Common myeloid progenitor, CD34-positive (primary cell): ENCODE data around the gene AGMO.
A peak's percentile ranks its signal among the peaks of the same experiment; 100 is the strongest.

Source experiments
- CTCF ChIA-PET: fragments of 350-600 bp; sonication (Branson Sonifier 250); formaldehyde crosslinking; loops from one replicate; lab custom pipeline; 2021; ENCODE audit warnings: antibody characterized with exemption; lab: Charles Lee
- POLR2A ChIA-PET: fragments of 350-600 bp; sonication (Branson Sonifier 250); formaldehyde crosslinking; loops from one replicate; lab custom pipeline; 2021; ENCODE audit warnings: antibody characterized with exemption; lab: Charles Lee
- DNase-seq, 3 donors: peaks; one replicate each; pipeline versions ENCODE4 v3.0.0 to v3.0.0-alpha.2; 2013
- H3K27ac ChIP-seq, 2 experiments: 1 replicate in 1 of 2; 2 replicates in 1 of 2; pipeline ENCODE4 v1.7.0; 2013; ENCODE audit warnings: inconsistent platforms in 2 of 2, low read length in 2 of 2, mild to moderate bottlenecking in 2 of 2, low read depth in 1 of 2, moderate library complexity in 1 of 2; ENCODE audit not compliant: severe bottlenecking in 2 of 2, insufficient read depth in 1 of 2, poor library complexity in 1 of 2
- H3K27me3 ChIP-seq, 5 experiments: replicated peaks in 2 of 5; 1 replicate in 3 of 5; 2 replicates in 2 of 5; pipeline versions ENCODE4 v1.6.1 to v1.7.0; 2013; ENCODE audit warnings: low read length in 4 of 5, mild to moderate bottlenecking in 2 of 5, moderate library complexity in 2 of 5, inconsistent platforms in 1 of 5; ENCODE audit not compliant: insufficient read depth in 5 of 5, control insufficient read depth in 4 of 5
- H3K36me3 ChIP-seq, 4 experiments: 1 replicate in 2 of 4; 2 replicates in 2 of 4; pipeline versions ENCODE4 v1.6.1 to v1.7.0; 2013; ENCODE audit warnings: low read length in 3 of 4, control low read depth in 1 of 4, mild to moderate bottlenecking in 1 of 4; ENCODE audit not compliant: control insufficient read depth in 4 of 4, insufficient read depth in 4 of 4
- H3K4me1 ChIP-seq, 4 experiments: 1 replicate in 3 of 4; 2 replicates in 1 of 4; pipeline versions ENCODE4 v1.6.1 to v1.7.1; 2013; ENCODE audit warnings: low read length in 3 of 4, mild to moderate bottlenecking in 3 of 4, control low read depth in 1 of 4, inconsistent platforms in 1 of 4, moderate library complexity in 1 of 4; ENCODE audit not compliant: control insufficient read depth in 4 of 4, insufficient read depth in 4 of 4; ENCODE audit errors: control extremely low read depth in 1 of 4
- H3K4me3 ChIP-seq, 7 experiments: 1 replicate in 4 of 7; 2 replicates in 3 of 7; pipeline versions ENCODE4 v1.5.1 to v1.7.0; 2013; ENCODE audit warnings: mild to moderate bottlenecking in 7 of 7, low read length in 6 of 7, moderate library complexity in 6 of 7, inconsistent platforms in 2 of 7, low read depth in 2 of 7, control low read depth in 1 of 7; ENCODE audit not compliant: insufficient read depth in 4 of 7, control insufficient read depth in 1 of 7; ENCODE audit errors: extremely low read depth in 1 of 7
- H3K9me3 ChIP-seq, 5 experiments: 1 replicate in 4 of 5; 2 replicates in 1 of 5; pipeline versions ENCODE4 v1.6.1 to v1.7.1; 2013; ENCODE audit warnings: low read length in 4 of 5, mild to moderate bottlenecking in 2 of 5, inconsistent platforms in 1 of 5, low read depth in 1 of 5, moderate library complexity in 1 of 5; ENCODE audit not compliant: control insufficient read depth in 4 of 5, insufficient read depth in 2 of 5; ENCODE audit errors: control extremely low read depth in 1 of 5
- WGBS: methylation state at CpG from one replicate; pipeline ENCODE4 v1.1.5; 2013; ENCODE audit not compliant: insufficient coverage; 5-methylcytosine and 5-hydroxymethylcytosine counted together

Gene AGMO

GRCh38 chr7:15367897-15368296 lies 193.9 kb downstream of the AGMO start:
- H3K27me3 ChIP-seq: no peaks in the 10 kb centered on the region
- H3K27ac ChIP-seq: no peak overlapping the region
- no peaks in the 10 kb centered on the region for H3K9me3 ChIP-seq
- no peak for DNase-seq
- no peak overlapping the region for H3K4me3 ChIP-seq
- 100% methylated on average over 2 of the region's 3 CpGs for WGBS
- H3K4me1 ChIP-seq: no peaks in the 10 kb centered on the region
- CTCF ChIA-PET: interaction anchor here (0.9 kb wide), 1 partner anchor 64 kb away, joined by 3 read pairs; no protein-coding TSS in a partner anchor
- POLR2A ChIA-PET: no interaction called here
- no peaks in the 10 kb centered on the region for H3K36me3 ChIP-seq

DNA sequence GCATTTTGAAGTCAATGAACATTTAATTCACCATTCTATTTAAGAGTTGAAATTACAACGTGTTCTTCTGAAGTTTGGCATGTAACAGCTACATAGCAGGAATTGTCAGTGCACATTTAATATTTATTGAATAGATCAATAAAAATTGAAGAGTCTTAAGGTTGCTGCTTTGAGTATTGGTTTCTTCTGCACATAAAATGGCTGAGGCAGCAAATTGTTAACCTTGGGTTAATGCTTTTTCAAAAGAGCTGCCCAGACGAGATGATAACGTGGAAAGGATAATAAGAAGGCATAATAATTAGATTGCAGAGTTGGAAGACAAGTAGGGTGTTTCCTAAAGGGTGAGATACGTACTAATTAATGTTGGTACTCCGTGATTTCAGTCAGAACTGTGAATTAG lies 203.7 kb downstream of the AGMO start:
- no peaks in the 10 kb centered on the region for H3K4me1 ChIP-seq
- WGBS: 91% methylated on average over 4 of the region's 5 CpGs

GRCh38 chr7:15352421-15353206 lies 209.2 kb downstream of the AGMO start:
- no peak overlapping the region for H3K27ac ChIP-seq
- no peaks in the 10 kb centered on the region for H3K4me1 ChIP-seq
- no peaks in the 10 kb centered on the region for H3K9me3 ChIP-seq
- H3K36me3 ChIP-seq: no peaks in the 10 kb centered on the region
- no peak overlapping the region for H3K4me3 ChIP-seq
- over 99% methylated on average over 19 of the region's 20 CpGs for WGBS
- no peaks in the 10 kb centered on the region for H3K27me3 ChIP-seq
- ChIA-PET CTCF (no interaction called here), POLR2A (no interaction called here)
- DNase-seq: no peak

More for the DNA sequence above, 203.7 kb downstream of the AGMO start:
- DNase-seq: no peak
- no peaks in the 10 kb centered on the region for H3K36me3 ChIP-seq
- ChIA-PET POLR2A (no interaction called here), CTCF (no interaction called here)
- H3K9me3 ChIP-seq: no peaks in the 10 kb centered on the region
- H3K27ac ChIP-seq: no peak overlapping the region
- H3K27me3 ChIP-seq: no peaks in the 10 kb centered on the region
- no peak overlapping the region for H3K4me3 ChIP-seq

- Histone ChIP-seq H3K27ac (no peak overlapping the region), H3K36me3 (no peaks in the 10 kb centered on the region), H3K27me3 (no peaks in the 10 kb centered on the region), H3K4me1 (peaks cover 0 to 3% (median 0%) of the 10 kb centered on the region in 4 experiments), H3K9me3 (peaks cover 0 to 5% (median 0%) of the 10 kb centered on the region in 5 experiments), H3K4me3 (no peak overlapping the region)
- POLR2A ChIA-PET: no interaction called here
- 0% methylated on average over 1 of the region's 1 CpG for WGBS
- CTCF ChIA-PET: no interaction called here
- peak; percentile 13 to 59 (median 38) for DNase-seq
Observed at GRCh38 chr7:15345216-15345615, 216.6 kb downstream of the AGMO start.

DNA sequence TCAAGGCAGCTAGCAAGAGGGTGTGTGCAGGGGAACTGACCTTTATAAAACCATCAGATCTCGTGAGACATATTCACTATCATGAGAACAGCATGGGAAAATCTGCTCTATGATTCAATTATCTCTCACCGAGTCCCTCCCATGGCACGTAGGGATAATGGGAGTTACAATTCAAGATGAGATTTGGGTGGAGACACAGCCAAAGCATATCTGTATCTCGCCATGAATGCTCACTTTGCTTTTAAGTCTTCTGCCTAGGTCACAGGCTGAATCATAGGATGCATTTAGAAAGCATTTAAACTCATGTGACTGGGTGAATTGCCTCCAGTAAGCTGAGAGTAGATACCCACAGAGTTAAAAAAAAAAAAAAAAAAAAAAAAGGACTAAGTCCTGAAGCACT lies 220.0 kb downstream of the AGMO start:
- H3K9me3 ChIP-seq: peaks cover 0 to 7% (median 0%) of the 10 kb centered on the region in 5 experiments
- CTCF ChIA-PET: no interaction called here
- H3K36me3 ChIP-seq: no peaks in the 10 kb centered on the region
- POLR2A ChIA-PET: no interaction called here
- 97% methylated on average over 3 of the region's 4 CpGs for WGBS
- H3K4me3 ChIP-seq: no peak overlapping the region
- H3K27ac ChIP-seq: no peak overlapping the region
- no peak for DNase-seq
- peaks cover 0 to 3% (median 0%) of the 10 kb centered on the region in 4 experiments for H3K4me1 ChIP-seq
- no peaks in the 10 kb centered on the region for H3K27me3 ChIP-seq

DNA sequence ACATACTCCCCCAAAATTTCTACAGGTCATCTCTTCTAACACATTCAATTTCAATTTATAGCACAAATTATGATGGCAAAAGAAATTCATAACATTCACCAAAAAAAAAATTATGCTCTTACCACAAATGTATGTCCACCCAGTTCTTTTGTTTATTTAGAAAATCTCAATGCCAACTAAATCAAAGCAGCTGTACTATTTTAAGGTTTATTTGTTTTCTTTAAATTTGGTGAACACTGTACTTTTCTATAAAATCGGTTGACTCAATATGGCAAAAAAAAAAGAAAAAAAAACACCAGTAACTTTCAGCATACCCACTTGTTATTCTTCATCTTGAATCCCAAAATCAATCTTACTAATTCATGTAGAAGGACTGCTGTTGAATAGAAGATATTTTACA lies 225.7 kb downstream of the AGMO start:
- Histone ChIP-seq H3K4me3 (no peak overlapping the region), H3K4me1 (no peaks in the 10 kb centered on the region), H3K27ac (no peak overlapping the region), H3K9me3 (peaks cover 0 to 7% (median 0%) of the 10 kb centered on the region in 5 experiments), H3K27me3 (no peaks in the 10 kb centered on the region), H3K36me3 (no peaks in the 10 kb centered on the region)
- no peak for DNase-seq
- CTCF ChIA-PET: no interaction called here
- POLR2A ChIA-PET: no interaction called here
- WGBS: no CpG with 5 or more reads among the region's 1 CpG

DNA sequence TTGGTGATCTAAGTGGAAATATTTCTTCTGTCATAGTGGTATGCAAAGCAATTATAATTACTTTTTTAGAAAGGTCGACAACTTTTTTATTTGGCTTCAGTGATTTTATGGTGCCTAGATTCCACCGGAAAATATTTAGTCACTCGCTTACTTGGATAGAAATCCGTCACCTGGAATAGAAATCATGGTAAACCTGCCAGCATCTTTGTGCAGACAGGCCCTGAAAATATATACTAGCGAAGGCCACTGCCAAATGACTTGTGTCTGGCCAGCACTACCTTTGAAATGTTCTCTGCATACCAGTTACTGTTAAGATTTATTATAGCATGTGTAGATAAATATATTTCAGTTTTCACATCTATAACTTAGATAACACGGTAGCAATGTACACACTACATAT lies 226.4 kb downstream of the AGMO start:
- no peak for DNase-seq
- ChIA-PET POLR2A (no interaction called here), CTCF (interaction anchor here (1.2 kb wide), 1 partner anchor 732 kb away, joined by 3 read pairs; no protein-coding TSS in a partner anchor)
- Histone ChIP-seq H3K27me3 (no peaks in the 10 kb centered on the region), H3K4me3 (no peak overlapping the region), H3K36me3 (no peaks in the 10 kb centered on the region), H3K9me3 (peaks cover 0 to 2% (median 0%) of the 10 kb centered on the region in 5 experiments), H3K27ac (no peak overlapping the region), H3K4me1 (no peaks in the 10 kb centered on the region)
- WGBS: 100% methylated on average over 5 of the region's 6 CpGs
